SJCRH30 (cell line): ENCODE measurements around the gene INSIG1. TPM values are rescaled to one million over a fixed set of nuclear protein-coding genes. Genes with fewer than 3 reads are reported as not detected.

Experiments
- DNase-seq, 2 experiments: peaks; one replicate each; pipeline ENCODE4 v3.0.0-alpha.2; 2015 to 2020
- H3K27ac ChIP-seq: fragments of 250-450 bp; sonication (Bioruptor Pico); 2 replicates; pipeline ENCODE4 v1.5.1; 2020; ENCODE audit warnings: mild to moderate bottlenecking, moderate library complexity
- H3K27me3 ChIP-seq: fragments of 250-450 bp; sonication (Bioruptor Pico); 2 replicates; pipeline ENCODE4 v1.5.1; 2020; ENCODE audit warnings: mild to moderate bottlenecking, moderate library complexity
- H3K36me3 ChIP-seq: fragments of 250-450 bp; sonication (Bioruptor Pico); 2 replicates; pipeline ENCODE4 v1.5.1; 2020; ENCODE audit warnings: mild to moderate bottlenecking, moderate library complexity
- H3K4me1 ChIP-seq: fragments of 250-450 bp; sonication (Bioruptor Pico); 2 replicates; pipeline ENCODE4 v1.5.1; 2020; ENCODE audit warnings: mild to moderate bottlenecking, moderate library complexity
- H3K4me3 ChIP-seq: fragments of 250-450 bp; sonication (Bioruptor Pico); 2 replicates; pipeline ENCODE4 v1.5.1; 2020; ENCODE audit warnings: mild to moderate bottlenecking, moderate library complexity
- H3K9me3 ChIP-seq: fragments of 250-450 bp; sonication (Bioruptor Pico); replicated peaks from 2 replicates; pipeline ENCODE4 v1.5.1; 2020; ENCODE audit warnings: mild to moderate bottlenecking, moderate library complexity
- total RNA-seq: library from RNA; depleted of rRNA; stranded (reverse); fragments of >200 nt; shearing (Covaris generic); gene quantifications from 2 replicates; pipeline ENCODE4 v1.2.3, GENCODE V29; 2014; rRNA removed

Gene INSIG1
- total RNA-seq, 1 experiment from 2014 or later, result 60.9 TPM

- Histone ChIP-seq H3K36me3 (no peaks in the 10 kb centered on the region), H3K9me3 (no peaks in the 10 kb centered on the region), H3K27ac (no peak overlapping the region), H3K27me3 (peaks cover 27% of the 10 kb centered on the region; the same call in 1 of the 2 replicates), H3K4me3 (no peak overlapping the region), H3K4me1 (peaks cover 6% of the 10 kb centered on the region)
- DNase-seq, result no peak
Observed at GRCh38 chr7:155357573-155358041, 59.9 kb downstream of the INSIG1 start.

- no peak for DNase-seq
Observed at GRCh38 chr7:155358066-155358947, 60.6 kb downstream of the INSIG1 start.

GRCh38 chr7:155358948-155359712 is 61.5 kb downstream of the INSIG1 start:
- DNase-seq, result no peak
- H3K36me3 ChIP-seq, result no peaks in the 10 kb centered on the region
- H3K27me3 ChIP-seq, result peaks cover 32% of the 10 kb centered on the region; the same call in 1 of the 2 replicates

More at GRCh38 chr7:155358066-155358947, 60.6 kb downstream of the INSIG1 start:
- no peaks in the 10 kb centered on the region; the same call in none of the 2 replicates for H3K4me1 ChIP-seq
- H3K9me3 ChIP-seq, result no peaks in the 10 kb centered on the region
- peaks cover 32% of the 10 kb centered on the region; the same call in 1 of the 2 replicates for H3K27me3 ChIP-seq
- H3K27ac ChIP-seq, result no peak overlapping the region
- H3K36me3 ChIP-seq, result no peaks in the 10 kb centered on the region
- H3K4me3 ChIP-seq, result no peak overlapping the region

More at GRCh38 chr7:155358948-155359712, 61.5 kb downstream of the INSIG1 start:
- Histone ChIP-seq H3K27ac (no peak overlapping the region), H3K4me3 (no peak overlapping the region), H3K4me1 (no peaks in the 10 kb centered on the region; the same call in 1 of the 2 replicates), H3K9me3 (no peaks in the 10 kb centered on the region)

Other genes with a start within 250 kb of the INSIG1 start
- gene HTR5A, start 227.6 kb upstream of the INSIG1 start, total RNA-seq, result not detected in 2 replicates
- gene EN2, start 160.3 kb downstream of the INSIG1 start, total RNA-seq, result 0.61 and 0.81 TPM in 2 replicates
- gene CNPY1, start 248.7 kb downstream of the INSIG1 start, total RNA-seq, result not detected in 2 replicates